Liver (tissue), 9 donors: ENCODE measurements around the gene LRRC27. TPM values are rescaled to one million over a fixed set of nuclear protein-coding genes. Genes with fewer than 3 reads are reported as not detected.
"Not testable (repeated sequence)": the region's sequence is repeated elsewhere in the genome, so short reads cannot be mapped to it uniquely, and the experiment has no call there.

Source experiments
- DNase-seq: peaks from one replicate; pipeline ENCODE4 v3.0.0-alpha.2; 2017; ENCODE audit warnings: low spot score
- H3K27ac ChIP-seq, 2 donors: one replicate each; pipeline ENCODE4 v1.7.0; 2013; ENCODE audit warnings: inconsistent platforms in 2 of 2, low read length in 2 of 2, control low read depth in 1 of 2, low read depth in 1 of 2, mild to moderate bottlenecking in 1 of 2
- H3K27me3 ChIP-seq, 4 donors: one replicate each; pipeline versions ENCODE4 v1.6.1 to v1.7.0; 2013; ENCODE audit warnings: low read length in 3 of 4, inconsistent platforms in 1 of 4, mild to moderate bottlenecking in 1 of 4, moderate library complexity in 1 of 4; ENCODE audit not compliant: control insufficient read depth in 4 of 4, insufficient read depth in 4 of 4
- H3K36me3 ChIP-seq, 4 donors: one replicate each; pipeline versions ENCODE4 v1.6.1 to v1.7.0; 2013; ENCODE audit warnings: low read length in 3 of 4, mild to moderate bottlenecking in 3 of 4, low read depth in 1 of 4, moderate library complexity in 1 of 4; ENCODE audit not compliant: control insufficient read depth in 4 of 4, insufficient read depth in 3 of 4
- H3K4me1 ChIP-seq, 4 donors: one replicate each; pipeline versions ENCODE4 v1.6.1 to v1.7.0; 2013; ENCODE audit warnings: low read length in 3 of 4, mild to moderate bottlenecking in 3 of 4, moderate library complexity in 1 of 4; ENCODE audit not compliant: control insufficient read depth in 4 of 4, insufficient read depth in 4 of 4
- H3K4me3 ChIP-seq, 3 donors: one replicate each; pipeline versions ENCODE4 v1.6.1 to v1.7.0; 2013; ENCODE audit warnings: low read length in 3 of 3, control low read depth in 1 of 3, low read depth in 1 of 3, mild to moderate bottlenecking in 1 of 3
- H3K9ac ChIP-seq, 2 donors: one replicate each; pipeline ENCODE4 v1.7.0; 2013; ENCODE audit warnings: low read length in 2 of 2, mild to moderate bottlenecking in 2 of 2, moderate library complexity in 2 of 2, control low read depth in 1 of 2, low read depth in 1 of 2
- H3K9me3 ChIP-seq, 4 donors: one replicate each; pipeline versions ENCODE4 v1.6.1 to v1.7.0; 2013; ENCODE audit warnings: low read length in 3 of 4; ENCODE audit not compliant: control insufficient read depth in 4 of 4
- EGR1 ChIP-seq, 2 donors: IDR thresholded peaks; 2 replicates each; pipeline ENCODE4 v1.6.1; 2016 to 2018; ENCODE audit warnings: antibody characterized with exemption in 2 of 2, low read depth in 2 of 2
- FOXA1 ChIP-seq: IDR thresholded peaks from 2 replicates; pipeline ENCODE4 v1.6.1; 2016; ENCODE audit warnings: antibody characterized with exemption
- FOXA2 ChIP-seq: IDR thresholded peaks from 2 replicates; pipeline ENCODE4 v1.6.1; 2016; ENCODE audit warnings: antibody characterized with exemption
- GABPA ChIP-seq, 2 donors: IDR thresholded peaks in 1 of 2; conservative IDR thresholded peaks in 1 of 2; 2 replicates each; pipeline ENCODE4 v1.6.1; 2016; ENCODE audit warnings: antibody characterized with exemption in 2 of 2, mild to moderate bottlenecking in 1 of 2, moderate library complexity in 1 of 2
- HNF4A ChIP-seq, 2 donors: conservative IDR thresholded peaks; 2 replicates each; pipeline ENCODE4 v1.6.1; 2016; ENCODE audit warnings: antibody characterized with exemption in 2 of 2, mild to moderate bottlenecking in 2 of 2
- HNF4G ChIP-seq: IDR thresholded peaks from 2 replicates; pipeline ENCODE4 v1.6.1; 2016; ENCODE audit warnings: antibody characterized with exemption
- JUND ChIP-seq, 2 donors: IDR thresholded peaks; 2 replicates each; pipeline ENCODE4 v1.6.1; 2016; ENCODE audit warnings: antibody characterized with exemption in 2 of 2
- MAX ChIP-seq: IDR thresholded peaks from 2 replicates; pipeline ENCODE4 v1.6.1; 2016; ENCODE audit warnings: antibody characterized with exemption
- NR2F2 ChIP-seq: IDR thresholded peaks from 2 replicates; pipeline ENCODE4 v1.6.1; 2016; ENCODE audit warnings: antibody characterized with exemption
- RAD21 ChIP-seq, 2 donors: IDR thresholded peaks; 2 replicates each; pipeline ENCODE4 v1.6.1; 2016; ENCODE audit warnings: antibody characterized with exemption in 2 of 2, mild to moderate bottlenecking in 2 of 2
- RXRA ChIP-seq, 2 donors: IDR thresholded peaks; 2 replicates each; pipeline ENCODE4 v1.6.1; 2017 to 2018; ENCODE audit warnings: antibody characterized with exemption in 2 of 2, mild to moderate bottlenecking in 1 of 2
- SP1 ChIP-seq: IDR thresholded peaks from 2 replicates; pipeline ENCODE4 v1.6.1; 2018; ENCODE audit warnings: antibody characterized with exemption, mild to moderate bottlenecking
- TAF1 ChIP-seq: conservative IDR thresholded peaks from 2 replicates; pipeline ENCODE4 v1.6.1; 2016; ENCODE audit warnings: antibody characterized with exemption, mild to moderate bottlenecking
- YY1 ChIP-seq: IDR thresholded peaks from 2 replicates; pipeline ENCODE4 v1.6.1; 2016; ENCODE audit warnings: antibody characterized with exemption, mild to moderate bottlenecking
- WGBS: extraction: QIAGEN DNeasy Blood & Tissue Kit; methylation state at CpG from one replicate; pipeline ENCODE4 v1.1.7; 2013; 5-methylcytosine and 5-hydroxymethylcytosine counted together
- polyA plus RNA-seq, 2 donors: library from polyadenylated mRNA; stranded (reverse) in 1 of 2; unstranded in 1 of 2; fragments of 200-250 nt in 1 of 2; fragments of >200 nt in 1 of 2; fragmentation: Nextera tagmentation in 1 of 2; extraction: Ambion mirVana in 1 of 2; gene quantifications; one replicate each; pipeline versions ENCODE4 v1.2.1 to v1.2.3, GENCODE V29; 2013 to 2015
- total RNA-seq, 2 donors: library from RNA; depleted of rRNA; stranded (reverse); fragments of >200 nt; gene quantifications; one replicate each; pipeline ENCODE4 v1.2.3, GENCODE V29; 2014
- TF ChIP-seq, protein P1 (sequence below): IDR thresholded peaks from 2 replicates; pipeline ENCODE4 v1.6.1; 2016; ENCODE audit warnings: antibody characterized with exemption
- TF ChIP-seq, protein P2 (sequence below): fragments of 150-350 bp; IDR thresholded peaks from 2 replicates; pipeline ENCODE4 v1.5.1; 2017; ENCODE audit warnings: improper control_type of control experiment, low read depth, low read length; ENCODE audit not compliant: missing input control
- TF ChIP-seq, protein P3 (sequence below): IDR thresholded peaks from 2 replicates; pipeline ENCODE4 v1.6.1; 2016; ENCODE audit warnings: antibody characterized with exemption
- donor health status: healthy.
- donor health status: healthy.
- donor health status: healthy.
- donor health status: healthy.
- donor health status: healthy.

LRRC27 gene
- total and polyA plus RNA-seq, 4 donors, result 1.8 to 2.8 (median 2.6) TPM

GRCh38 chr10:132351611-132352010, 19.6 kb downstream of the LRRC27 start (continued):
- TF ChIP-seq, protein P1, sequence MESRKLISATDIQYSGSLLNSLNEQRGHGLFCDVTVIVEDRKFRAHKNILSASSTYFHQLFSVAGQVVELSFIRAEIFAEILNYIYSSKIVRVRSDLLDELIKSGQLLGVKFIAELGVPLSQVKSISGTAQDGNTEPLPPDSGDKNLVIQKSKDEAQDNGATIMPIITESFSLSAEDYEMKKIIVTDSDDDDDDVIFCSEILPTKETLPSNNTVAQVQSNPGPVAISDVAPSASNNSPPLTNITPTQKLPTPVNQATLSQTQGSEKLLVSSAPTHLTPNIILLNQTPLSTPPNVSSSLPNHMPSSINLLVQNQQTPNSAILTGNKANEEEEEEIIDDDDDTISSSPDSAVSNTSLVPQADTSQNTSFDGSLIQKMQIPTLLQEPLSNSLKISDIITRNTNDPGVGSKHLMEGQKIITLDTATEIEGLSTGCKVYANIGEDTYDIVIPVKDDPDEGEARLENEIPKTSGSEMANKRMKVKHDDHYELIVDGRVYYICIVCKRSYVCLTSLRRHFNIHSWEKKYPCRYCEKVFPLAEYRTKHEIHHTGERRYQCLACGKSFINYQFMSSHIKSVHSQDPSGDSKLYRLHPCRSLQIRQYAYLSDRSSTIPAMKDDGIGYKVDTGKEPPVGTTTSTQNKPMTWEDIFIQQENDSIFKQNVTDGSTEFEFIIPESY, result no peak

- H3K9ac ChIP-seq, H3K4me1 ChIP-seq, H3K4me3 ChIP-seq, H3K27ac ChIP-seq, H3K9me3 ChIP-seq, H3K36me3 ChIP-seq, H3K27me3 ChIP-seq: not testable (repeated sequence)
- WGBS, result 57% methylated on average over 36 of the region's 44 CpGs
- peak; percentile 84 for DNase-seq
- peak; percentile 74 to 81 for TF ChIP-seq RAD21 (IDR thresholded peaks at IDR 0.05)
- TF ChIP-seq, protein P2, sequence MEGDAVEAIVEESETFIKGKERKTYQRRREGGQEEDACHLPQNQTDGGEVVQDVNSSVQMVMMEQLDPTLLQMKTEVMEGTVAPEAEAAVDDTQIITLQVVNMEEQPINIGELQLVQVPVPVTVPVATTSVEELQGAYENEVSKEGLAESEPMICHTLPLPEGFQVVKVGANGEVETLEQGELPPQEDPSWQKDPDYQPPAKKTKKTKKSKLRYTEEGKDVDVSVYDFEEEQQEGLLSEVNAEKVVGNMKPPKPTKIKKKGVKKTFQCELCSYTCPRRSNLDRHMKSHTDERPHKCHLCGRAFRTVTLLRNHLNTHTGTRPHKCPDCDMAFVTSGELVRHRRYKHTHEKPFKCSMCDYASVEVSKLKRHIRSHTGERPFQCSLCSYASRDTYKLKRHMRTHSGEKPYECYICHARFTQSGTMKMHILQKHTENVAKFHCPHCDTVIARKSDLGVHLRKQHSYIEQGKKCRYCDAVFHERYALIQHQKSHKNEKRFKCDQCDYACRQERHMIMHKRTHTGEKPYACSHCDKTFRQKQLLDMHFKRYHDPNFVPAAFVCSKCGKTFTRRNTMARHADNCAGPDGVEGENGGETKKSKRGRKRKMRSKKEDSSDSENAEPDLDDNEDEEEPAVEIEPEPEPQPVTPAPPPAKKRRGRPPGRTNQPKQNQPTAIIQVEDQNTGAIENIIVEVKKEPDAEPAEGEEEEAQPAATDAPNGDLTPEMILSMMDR, result peak; percentile 75
Measured at GRCh38 chr10:132352462-132353308, 20.7 kb downstream of the LRRC27 start.

GRCh38 chr10:132353456-132354355, 21.7 kb downstream of the LRRC27 start:
- 91% methylated on average over 20 of the region's 20 CpGs for WGBS
- no peaks in the 10 kb centered on the region for H3K9me3 ChIP-seq
- no peak overlapping the region for H3K27ac ChIP-seq
- H3K4me1 ChIP-seq, result no peaks in the 10 kb centered on the region
- TF ChIP-seq, protein P2, result no peak
- TF ChIP-seq NR2F2 (no peak), EGR1 (IDR thresholded peaks at IDR 0.05; ENCODE audit: low read depth in 2 of 2) (no peak), HNF4A (conservative IDR thresholded peaks at IDR 0.05) (no peak), JUND (IDR thresholded peaks at IDR 0.05) (no peak), FOXA1 (no peak), SP1 (no peak), GABPA (IDR thresholded peaks at IDR 0.05 in 1 of 2, conservative IDR thresholded peaks at IDR 0.05 in 1 of 2) (no peak), HNF4G (no peak), MAX (no peak), FOXA2 (no peak), TAF1 (no peak), YY1 (no peak), RXRA (IDR thresholded peaks at IDR 0.05) (no peak)
- TF ChIP-seq, protein P3, sequence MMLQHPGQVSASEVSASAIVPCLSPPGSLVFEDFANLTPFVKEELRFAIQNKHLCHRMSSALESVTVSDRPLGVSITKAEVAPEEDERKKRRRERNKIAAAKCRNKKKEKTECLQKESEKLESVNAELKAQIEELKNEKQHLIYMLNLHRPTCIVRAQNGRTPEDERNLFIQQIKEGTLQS, result no peak
- TF ChIP-seq, protein P1, result no peak
- no peak for DNase-seq
- no peak overlapping the region for H3K4me3 ChIP-seq
- peaks cover 0 to 3% (median 1%) of the 10 kb centered on the region in 4 donors for H3K36me3 ChIP-seq
- no peaks in the 10 kb centered on the region for H3K27me3 ChIP-seq
- H3K9ac ChIP-seq, result no peak overlapping the region
